Testis (tissue), 2 donors: Measurements from ENCODE around the gene JMJD7.

Source experiments
- CTCF ChIP-seq, 3 experiments: fragments of 450-650 bp in 2 of 3; fragments of 200-600 bp in 1 of 3; sonication (generic) in 1 of 3; IDR thresholded peaks; one replicate each; pipeline ENCODE4 v1.5.1; 2016 to 2019; ENCODE audit warnings: antibody characterized with exemption in 3 of 3, mild to moderate bottlenecking in 2 of 3, moderate library complexity in 1 of 3
- POLR2A ChIP-seq: fragments of 450-650 bp; IDR thresholded peaks from one replicate; pipeline ENCODE4 v1.6.1; 2017; ENCODE audit warnings: antibody characterized with exemption, mild to moderate bottlenecking, moderate library complexity

GRCh38 chr15:41865490-41866055 is 37.7 kb downstream of the JMJD7 start:
- TF ChIP-seq CTCF (IDR thresholded peaks at IDR 0.05) (no peak), POLR2A (no peak)
